Mesenchymal stem cell (in vitro differentiated cells and primary cell): Measurements from ENCODE around the gene ZNF740. TPM values are rescaled to one million over a fixed set of nuclear protein-coding genes. Genes with fewer than 3 reads are reported as not detected.
A peak's percentile ranks its signal among the peaks of the same experiment; 100 is the strongest.

Source experiments
- DNase-seq: peaks from one replicate; pipeline ENCODE4 v3.0.0-alpha.2; 2013
- H2AFZ ChIP-seq: one replicate; pipeline ENCODE4 v1.6.1; 2013; ENCODE audit warnings: low read depth, mild to moderate bottlenecking, control low read depth, inconsistent platforms, low read length, moderate library complexity
- H2AK5ac ChIP-seq: 2 replicates; pipeline ENCODE4 v1.6.1; 2013; ENCODE audit warnings: low read length, moderate library complexity, mild to moderate bottlenecking, inconsistent platforms; ENCODE audit not compliant: severe bottlenecking
- H2BK120ac ChIP-seq: one replicate; pipeline ENCODE4 v1.6.1; 2013; ENCODE audit warnings: low read depth, mild to moderate bottlenecking, inconsistent platforms, low read length, moderate library complexity
- H2BK12ac ChIP-seq, 2 experiments: one replicate each; pipeline ENCODE4 v1.6.1; 2013; ENCODE audit warnings: inconsistent platforms in 2 of 2, low read length in 2 of 2, mild to moderate bottlenecking in 2 of 2, moderate library complexity in 2 of 2, control low read depth in 1 of 2
- H2BK15ac ChIP-seq: one replicate; pipeline ENCODE4 v1.6.1; 2013; ENCODE audit warnings: mild to moderate bottlenecking, low read depth, inconsistent platforms; ENCODE audit not compliant: poor library complexity, severe bottlenecking
- H2BK5ac ChIP-seq: 2 replicates; pipeline ENCODE4 v1.6.1; 2013; ENCODE audit warnings: low read depth, mild to moderate bottlenecking, low read length, control low read depth, inconsistent platforms; ENCODE audit not compliant: poor library complexity, severe bottlenecking
- H3K14ac ChIP-seq, 2 experiments: one replicate each; pipeline ENCODE4 v1.6.1; 2013; ENCODE audit warnings: inconsistent platforms in 2 of 2, low read length in 2 of 2, control low read depth in 1 of 2, mild to moderate bottlenecking in 1 of 2, moderate library complexity in 1 of 2
- H3K18ac ChIP-seq, 2 experiments: one replicate each; pipeline ENCODE4 v1.6.1; 2013; ENCODE audit warnings: inconsistent platforms in 2 of 2, low read length in 2 of 2, control low read depth in 1 of 2, low read depth in 1 of 2, mild to moderate bottlenecking in 1 of 2
- H3K23ac ChIP-seq, 2 experiments: one replicate each; pipeline ENCODE4 v1.6.1; 2013; ENCODE audit warnings: inconsistent platforms in 2 of 2, low read length in 2 of 2, mild to moderate bottlenecking in 2 of 2, moderate library complexity in 2 of 2, control low read depth in 1 of 2
- H3K27ac ChIP-seq: 2 replicates; pipeline ENCODE4 v1.5.1; 2013; ENCODE audit warnings: mild to moderate bottlenecking, moderate library complexity, low read length, control low read depth, inconsistent platforms; ENCODE audit not compliant: poor library complexity, severe bottlenecking
- H3K27me3 ChIP-seq, 2 experiments: 2 replicates each; pipeline versions ENCODE4 v1.6.1 to v1.7.0; 2013; ENCODE audit warnings: low read length in 2 of 2, mild to moderate bottlenecking in 2 of 2, moderate library complexity in 2 of 2, control low read depth in 1 of 2, inconsistent platforms in 1 of 2; ENCODE audit not compliant: control insufficient read depth in 1 of 2, insufficient read depth in 1 of 2
- H3K36me3 ChIP-seq, 2 experiments: 2 replicates each; pipeline versions ENCODE4 v1.6.1 to v1.7.0; 2013; ENCODE audit warnings: low read length in 2 of 2, control low read depth in 1 of 2, inconsistent platforms in 1 of 2, low read depth in 1 of 2, mild to moderate bottlenecking in 1 of 2; ENCODE audit not compliant: insufficient read depth in 2 of 2, control insufficient read depth in 1 of 2
- H3K4ac ChIP-seq, 2 experiments: one replicate each; pipeline ENCODE4 v1.6.1; 2013; ENCODE audit warnings: inconsistent platforms in 2 of 2, low read length in 2 of 2, mild to moderate bottlenecking in 2 of 2, moderate library complexity in 2 of 2, control low read depth in 1 of 2, low read depth in 1 of 2
- H3K4me1 ChIP-seq: 2 replicates; pipeline ENCODE4 v1.6.1; 2013; ENCODE audit warnings: low read depth, low read length, control low read depth; ENCODE audit not compliant: control insufficient read depth, insufficient read depth
- H3K4me2 ChIP-seq: 2 replicates; pipeline ENCODE4 v1.6.1; 2013; ENCODE audit warnings: low read length, mild to moderate bottlenecking, inconsistent platforms; ENCODE audit not compliant: poor library complexity, severe bottlenecking
- H3K4me3 ChIP-seq, 2 experiments: 2 replicates each; pipeline versions ENCODE4 v1.5.1 to v1.7.0; 2013; ENCODE audit warnings: low read length in 2 of 2, mild to moderate bottlenecking in 2 of 2, control low read depth in 1 of 2, low read depth in 1 of 2; ENCODE audit not compliant: insufficient read depth in 1 of 2
- H3K79me1 ChIP-seq: replicated peaks from 2 replicates; pipeline ENCODE4 v1.6.1; 2013; ENCODE audit warnings: mild to moderate bottlenecking, control low read depth, low read length, inconsistent platforms; ENCODE audit not compliant: poor library complexity, severe bottlenecking
- H3K9ac ChIP-seq: 2 replicates; pipeline ENCODE4 v1.7.0; 2013; ENCODE audit warnings: mild to moderate bottlenecking, low read length, moderate library complexity
- H3K9me3 ChIP-seq: 2 replicates; pipeline ENCODE4 v1.7.0; 2013; ENCODE audit warnings: mild to moderate bottlenecking, low read length; ENCODE audit not compliant: control insufficient read depth
- H4K8ac ChIP-seq: one replicate; pipeline ENCODE4 v1.6.1; 2013; ENCODE audit warnings: inconsistent platforms, mild to moderate bottlenecking, low read length, moderate library complexity
- H4K91ac ChIP-seq: one replicate; pipeline ENCODE4 v1.6.1; 2013; ENCODE audit warnings: mild to moderate bottlenecking, low read length, inconsistent platforms
- WGBS: methylation state at CpG from one replicate; pipeline ENCODE4 v1.1.7; 2013; ENCODE audit warnings: mixed read lengths; 5-methylcytosine and 5-hydroxymethylcytosine counted together
- polyA plus RNA-seq, 2 experiments: library from polyadenylated mRNA; stranded (reverse); fragments of 200-250 nt; gene quantifications; one replicate each; pipeline ENCODE4 v1.2.3, GENCODE V29; 2013

The ZNF740 gene, protein sequence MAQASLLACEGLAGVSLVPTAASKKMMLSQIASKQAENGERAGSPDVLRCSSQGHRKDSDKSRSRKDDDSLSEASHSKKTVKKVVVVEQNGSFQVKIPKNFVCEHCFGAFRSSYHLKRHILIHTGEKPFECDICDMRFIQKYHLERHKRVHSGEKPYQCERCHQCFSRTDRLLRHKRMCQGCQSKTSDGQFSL
- 8.0 TPM for polyA plus RNA-seq (2013, experiment 1 of 2)
- polyA plus RNA-seq (2013, experiment 2 of 2): 7.8 TPM

DNA sequence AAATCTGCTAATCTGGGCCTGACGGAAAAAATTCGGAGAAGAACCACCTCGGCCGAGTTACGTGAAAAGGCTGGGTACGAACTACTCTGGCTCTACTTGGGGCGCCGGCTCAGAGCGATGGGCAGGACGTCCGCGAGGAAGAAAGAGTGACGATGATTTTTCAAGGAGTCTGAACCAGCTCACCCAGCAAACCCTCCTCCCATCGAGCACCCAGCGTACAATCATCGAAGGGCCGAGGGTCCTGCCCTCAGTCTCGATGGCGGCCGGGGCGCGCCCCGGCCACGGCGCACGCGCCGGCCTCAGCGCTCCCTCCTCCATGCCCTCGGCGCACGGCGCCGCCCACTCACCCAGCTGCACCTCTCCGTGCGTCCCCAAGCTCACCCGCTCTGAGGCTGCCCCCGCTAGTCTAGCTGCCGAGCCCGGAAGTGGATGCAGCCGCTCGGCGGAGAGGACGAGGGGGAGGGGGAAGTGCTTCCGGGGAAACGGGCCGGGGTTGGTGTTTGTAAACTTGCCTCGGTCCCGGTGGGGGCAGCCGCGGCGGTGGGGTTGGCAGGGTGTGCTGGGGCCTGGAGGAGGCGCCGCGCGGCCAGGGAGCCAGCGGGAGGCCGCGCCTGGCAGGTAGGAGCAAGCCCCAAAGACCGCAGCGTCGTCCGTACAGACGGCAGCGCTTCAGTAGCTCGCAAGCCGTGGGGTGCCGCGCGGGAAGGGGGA, at the start of gene ZNF740, which contains the start of gene CSAD:
ZNF740 (plus strand) TSS at position 503 of the 711 bp plus-strand sequence. CDS start 1,262 bp downstream, outside the sequence.
CSAD (minus strand) TSS at position 706 of the 711 bp plus-strand sequence. CDS start 7,455 bp downstream, outside the sequence.
- Histone ChIP-seq H2BK12ac (peak within 1 kb of the TSS; percentile 84 to 90), H3K14ac (peak within 1 kb of the TSS in 1 of 2 experiments; percentile 100), H4K91ac (peak within 1 kb of the TSS; percentile 100), H3K23ac (peak within 1 kb of the TSS; percentile 64 to 92), H2BK120ac (peak within 1 kb of the TSS; percentile 94), H3K9me3 (no peaks in the 10 kb centered on the region), H4K8ac (peak within 1 kb of the TSS; percentile 98), H3K4me3 (peak within 1 kb of the TSS; percentile 89 to 95), H2BK15ac (peak within 1 kb of the TSS; percentile 92), H3K27me3 (no peaks in the 10 kb centered on the region), H2BK5ac (peak within 1 kb of the TSS; percentile 98), H2AFZ (peak within 1 kb of the TSS; percentile 94), H3K18ac (peak within 1 kb of the TSS; percentile 99), H3K9ac (peak within 1 kb of the TSS; percentile 98), H3K79me1 (peaks cover 26% of the 10 kb centered on the region), H3K36me3 (peaks cover 17 to 37% of the 10 kb centered on the region in 2 experiments), H3K4me2 (peak within 1 kb of the TSS; percentile 96), H2AK5ac (peak within 1 kb of the TSS; percentile 84), H3K27ac (peak within 1 kb of the TSS; percentile 99), H3K4ac (peak within 1 kb of the TSS; percentile 98 to 100), H3K4me1 (peaks cover 5% of the 10 kb centered on the region)
- WGBS: under 1% methylated on average over 44 of the region's 70 CpGs
- DNase-seq: peak; percentile 97

DNA sequence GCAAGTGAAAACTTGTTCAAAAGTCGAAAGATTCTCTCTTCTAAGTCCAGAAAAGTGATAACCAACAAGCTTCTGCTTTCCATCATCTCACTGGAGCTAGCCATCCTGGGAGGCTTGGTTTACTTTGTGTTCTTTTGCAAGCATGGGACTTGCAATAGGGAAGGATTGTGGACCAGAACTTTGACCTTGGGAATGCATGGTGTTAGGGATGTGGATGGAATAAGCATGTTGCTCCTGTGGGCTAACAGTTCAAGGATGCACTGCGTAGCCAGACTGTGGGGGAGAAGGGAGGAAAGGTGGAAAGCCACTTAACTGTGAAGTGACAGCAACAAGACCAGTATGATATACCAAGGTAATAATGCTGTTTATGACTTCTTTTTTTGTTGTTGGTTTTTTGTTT, 48.7 kb upstream of the ZNF740 start:
- Histone ChIP-seq H4K8ac (no peak overlapping the region), H2BK15ac (no peak overlapping the region), H3K27me3 (peaks cover 0 to 19% of the 10 kb centered on the region in 2 experiments), H3K36me3 (no peaks in the 10 kb centered on the region), H3K79me1 (no peaks in the 10 kb centered on the region), H2AK5ac (no peak overlapping the region), H3K18ac (no peak overlapping the region), H2AFZ (no peak overlapping the region), H4K91ac (no peak overlapping the region), H2BK120ac (no peak overlapping the region), H3K9me3 (peaks cover 8% of the 10 kb centered on the region), H3K4me1 (no peaks in the 10 kb centered on the region), H3K4me3 (no peak overlapping the region), H2BK5ac (no peak overlapping the region), H3K14ac (no peak overlapping the region), H2BK12ac (no peak overlapping the region), H3K23ac (no peak overlapping the region), H3K27ac (no peak overlapping the region), H3K4me2 (no peak overlapping the region), H3K9ac (no peak overlapping the region), H3K4ac (no peak overlapping the region)
- WGBS: 90% methylated on average over 1 of the region's 2 CpGs
- no peak for DNase-seq

DNA sequence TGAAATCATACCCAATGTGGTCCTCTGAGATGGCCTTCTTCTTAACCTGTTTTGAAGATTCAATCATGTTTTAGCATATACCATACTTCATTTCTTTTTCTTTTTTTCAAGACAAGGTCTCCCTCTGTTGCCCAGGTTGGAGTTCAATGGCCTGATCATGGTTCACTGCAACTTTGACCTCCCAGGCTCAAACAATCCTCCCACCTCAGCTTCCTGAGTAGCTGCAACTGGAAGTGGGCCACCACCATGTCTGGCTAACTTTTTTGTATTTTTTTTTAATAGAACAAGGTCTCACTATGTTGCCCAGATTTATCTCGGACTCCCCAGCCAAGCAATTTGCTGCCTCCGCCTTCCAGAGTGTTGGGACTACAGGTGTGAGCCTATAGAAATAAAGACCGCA, 46.8 kb upstream of the ZNF740 start:
- Histone ChIP-seq H2BK15ac (no peak overlapping the region), H3K36me3 (no peaks in the 10 kb centered on the region), H2AK5ac (no peak overlapping the region), H3K9ac (no peak overlapping the region), H3K14ac (no peak overlapping the region), H3K9me3 (peaks cover 17% of the 10 kb centered on the region), H3K27me3 (peaks cover 0 to 13% of the 10 kb centered on the region in 2 experiments), H3K4me1 (no peaks in the 10 kb centered on the region), H2BK5ac (no peak overlapping the region), H4K91ac (no peak overlapping the region), H3K4me3 (no peak overlapping the region), H3K79me1 (no peaks in the 10 kb centered on the region), H2AFZ (no peak overlapping the region), H3K4ac (no peak overlapping the region), H2BK12ac (no peak overlapping the region), H3K18ac (no peak overlapping the region), H4K8ac (no peak overlapping the region), H3K23ac (no peak overlapping the region), H3K27ac (no peak overlapping the region), H3K4me2 (no peak overlapping the region), H2BK120ac (no peak overlapping the region)
- no peak for DNase-seq
- 94% methylated on average over 2 of the region's 3 CpGs for WGBS

DNA sequence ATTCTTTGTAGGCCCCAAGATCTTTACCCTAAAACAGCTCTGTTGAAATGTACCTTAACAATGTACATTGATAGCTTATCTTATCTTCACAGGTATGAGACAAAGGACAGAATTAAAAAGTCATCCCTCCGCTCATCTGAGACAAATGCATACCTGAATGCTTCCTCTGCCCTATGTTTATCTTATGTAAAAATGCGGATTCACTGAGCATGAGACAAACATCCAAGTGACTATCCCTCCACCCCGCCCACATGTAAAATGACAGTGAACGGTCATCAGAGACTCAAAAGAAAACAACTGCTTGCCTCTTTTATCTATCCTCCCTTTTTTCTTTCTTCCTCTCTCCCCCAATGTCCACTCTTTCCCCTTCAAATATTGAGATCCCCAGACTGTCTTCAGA, 37.2 kb upstream of the ZNF740 start:
- peaks cover 5% of the 10 kb centered on the region for H3K9me3 ChIP-seq
- H3K4ac ChIP-seq: no peak overlapping the region
- no peak overlapping the region for H2AK5ac ChIP-seq
- WGBS: 86% methylated on average over 4 of the region's 4 CpGs
- H3K36me3 ChIP-seq: no peaks in the 10 kb centered on the region
- no peaks in the 10 kb centered on the region for H3K79me1 ChIP-seq
- H3K4me3 ChIP-seq: no peak overlapping the region
- no peaks in the 10 kb centered on the region for H3K4me1 ChIP-seq
- H2AFZ ChIP-seq: no peak overlapping the region
- no peak overlapping the region for H4K91ac ChIP-seq
- H4K8ac ChIP-seq: no peak overlapping the region
- H3K4me2 ChIP-seq: no peak overlapping the region
- H3K23ac ChIP-seq: no peak overlapping the region
- no peak overlapping the region for H2BK120ac ChIP-seq
- no peaks in the 10 kb centered on the region for H3K27me3 ChIP-seq
- no peak overlapping the region for H2BK15ac ChIP-seq
- DNase-seq: no peak
- H3K9ac ChIP-seq: no peak overlapping the region
- H3K27ac ChIP-seq: no peak overlapping the region
- H3K18ac ChIP-seq: no peak overlapping the region
- no peak overlapping the region for H3K14ac ChIP-seq
- no peak overlapping the region for H2BK5ac ChIP-seq
- no peak overlapping the region for H2BK12ac ChIP-seq
